T-helper 1 cell (primary cell): ENCODE results near the gene ANOS1.
"Not testable (repeated sequence)": the region's sequence is repeated elsewhere in the genome, so short reads cannot be mapped to it uniquely, and the experiment has no call there.

Experiments used
- DNase-seq, 5 donors: peaks; one replicate each; pipeline ENCODE4 v3.0.0-alpha.2; 2012 to 2020
- total RNA-seq, 4 donors: gene quantifications; one replicate each; lab custom pipeline; 2026; lab: John Stamatoyannopoulos, UW

The ANOS1 gene
- total RNA-seq = 0 to 0.15 (median 0) reads per million in 4 donors

DNA sequence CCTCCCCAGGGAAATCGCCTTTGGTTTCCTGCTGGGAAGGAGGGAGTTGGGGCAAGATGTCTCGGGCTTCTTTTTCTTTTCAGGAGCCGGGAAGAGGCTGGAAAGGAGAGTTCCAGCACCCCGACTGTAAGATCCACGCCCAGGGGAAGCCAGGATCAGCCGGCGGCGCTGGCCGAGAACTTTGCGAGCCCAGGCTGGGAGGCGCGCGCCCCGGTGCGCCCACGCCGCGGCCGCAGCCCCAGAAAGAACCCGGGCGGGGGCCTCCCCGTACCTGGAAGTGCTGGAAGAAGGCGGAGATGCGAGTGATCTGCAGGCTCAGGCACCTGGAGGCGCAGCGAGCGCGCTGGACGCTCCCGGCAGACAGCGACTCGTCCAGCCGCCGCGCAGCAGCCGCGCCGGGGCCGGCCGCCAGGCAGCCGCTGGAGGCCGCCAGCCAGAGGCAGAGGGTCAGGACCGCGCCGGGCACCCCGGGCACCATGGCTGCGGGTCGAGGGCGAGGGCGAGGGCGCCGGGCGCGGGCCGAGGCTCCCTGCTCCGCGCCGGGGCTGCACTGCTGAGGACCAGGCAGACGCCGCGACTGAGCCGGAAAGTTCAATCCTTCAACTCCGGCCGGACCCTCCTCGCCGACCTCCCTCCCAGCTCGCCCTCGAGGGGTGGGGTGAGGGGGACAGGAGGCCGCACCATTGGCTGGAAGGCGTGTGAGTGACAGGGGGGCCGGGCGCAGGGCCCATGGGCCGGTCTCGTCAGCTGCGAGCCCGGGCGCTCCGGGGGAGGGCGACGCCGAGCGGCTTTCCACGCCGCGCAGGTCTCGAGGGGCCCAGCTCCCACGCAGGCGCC is at the start of gene ANOS1:
Gene ANOS1 (minus strand): TSS at position 579 of the 837 bp plus-strand sequence. CDS start 101 bp downstream, at position 478.
- no peak for DNase-seq

DNA sequence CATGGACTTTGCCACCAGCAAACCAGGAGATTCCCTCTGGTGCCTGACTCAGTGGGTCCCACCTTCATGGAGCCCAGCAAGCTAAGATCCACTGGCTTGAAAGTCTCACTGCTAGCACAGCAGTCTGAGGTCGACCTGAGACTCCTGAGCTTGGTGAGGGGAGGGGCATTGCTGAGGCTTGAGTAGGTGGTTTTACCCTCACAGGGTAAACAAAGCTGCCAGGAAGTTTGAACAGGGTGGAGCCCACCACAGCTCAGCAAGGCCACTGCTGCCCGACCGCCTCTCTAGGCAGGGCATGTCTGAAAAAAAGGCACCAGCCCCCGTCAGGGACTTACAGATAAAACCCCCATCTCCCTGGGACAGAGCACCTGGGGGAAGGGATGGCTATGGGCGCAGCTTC is 41.2 kb upstream of the ANOS1 start:
- DNase-seq = no peak

DNA sequence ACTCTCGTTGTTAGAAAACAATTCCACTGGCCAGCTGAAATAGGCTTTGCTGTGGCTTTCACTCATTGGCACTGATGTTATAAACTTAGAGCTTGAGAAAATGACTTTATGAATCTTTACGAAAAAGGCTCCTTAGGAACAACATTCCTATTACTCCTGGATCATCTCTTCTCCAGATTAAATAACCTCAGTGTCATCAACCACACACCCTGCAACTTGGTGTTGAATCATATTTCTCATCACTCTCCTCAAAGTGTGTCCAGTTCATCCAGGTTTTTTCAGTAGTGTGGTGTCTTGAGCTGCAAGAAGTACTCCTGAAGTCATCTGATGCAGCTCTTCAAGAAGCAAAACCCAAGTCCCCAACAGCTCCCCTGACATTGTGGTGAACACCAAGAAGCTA is 28.1 kb upstream of the ANOS1 start:
- DNase-seq = no peak

DNA sequence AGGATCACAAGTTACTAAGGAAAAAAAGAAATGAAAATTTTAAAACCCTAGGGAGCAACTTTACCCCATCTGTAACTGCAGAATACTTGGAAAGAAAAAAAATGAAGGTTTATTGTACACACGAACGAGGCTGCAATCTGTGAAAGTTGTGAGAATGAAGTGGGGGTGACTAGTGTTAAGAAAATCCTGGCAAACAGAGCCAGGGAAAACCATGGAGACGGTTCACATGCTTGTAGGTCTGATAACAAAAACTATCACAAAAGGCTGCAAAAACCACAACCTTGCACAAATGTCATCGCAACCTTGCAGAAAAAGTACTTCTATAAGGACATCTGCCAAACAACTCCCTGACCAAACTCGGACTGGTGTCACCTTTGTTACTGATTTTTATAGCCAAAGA is 26.8 kb upstream of the ANOS1 start:
- DNase-seq = not testable (repeated sequence)

DNA sequence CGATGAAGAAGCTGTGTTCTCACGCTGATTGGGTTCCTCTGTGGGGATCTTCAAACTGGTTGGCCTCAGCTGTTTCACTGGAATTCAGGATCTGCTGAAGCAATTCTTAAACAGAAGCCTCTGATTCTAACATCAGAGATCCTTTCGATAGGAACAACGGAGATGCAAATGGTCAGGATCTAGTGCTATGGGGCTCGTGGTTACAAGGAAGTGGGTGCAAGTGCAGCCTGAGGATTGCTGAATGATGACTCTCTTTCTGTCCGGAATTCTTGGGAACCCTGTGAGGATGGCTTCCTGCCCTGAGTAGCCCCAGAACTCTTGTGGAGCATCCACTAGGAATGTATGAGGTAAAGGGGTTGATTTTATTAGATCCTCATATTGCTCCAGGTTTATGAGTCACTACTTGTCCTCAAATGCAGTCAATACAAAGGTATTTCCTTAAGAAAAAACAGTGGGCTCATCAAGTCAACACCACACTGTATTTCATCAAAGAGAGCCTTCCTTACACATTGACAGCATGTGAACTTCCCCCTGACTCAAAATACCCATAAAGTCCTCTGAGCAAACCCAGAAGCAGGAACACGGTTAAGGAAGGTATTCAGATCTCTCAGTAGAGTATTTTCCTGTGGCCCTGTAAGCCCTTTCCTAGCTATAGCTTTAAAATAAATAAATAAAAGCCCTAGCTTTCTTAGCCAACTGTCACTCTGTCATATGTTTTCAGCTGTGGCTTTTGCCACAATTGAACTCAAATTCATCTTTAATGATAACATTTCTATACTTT is 25.9 kb upstream of the ANOS1 start:
- DNase-seq = not testable (repeated sequence)

DNA sequence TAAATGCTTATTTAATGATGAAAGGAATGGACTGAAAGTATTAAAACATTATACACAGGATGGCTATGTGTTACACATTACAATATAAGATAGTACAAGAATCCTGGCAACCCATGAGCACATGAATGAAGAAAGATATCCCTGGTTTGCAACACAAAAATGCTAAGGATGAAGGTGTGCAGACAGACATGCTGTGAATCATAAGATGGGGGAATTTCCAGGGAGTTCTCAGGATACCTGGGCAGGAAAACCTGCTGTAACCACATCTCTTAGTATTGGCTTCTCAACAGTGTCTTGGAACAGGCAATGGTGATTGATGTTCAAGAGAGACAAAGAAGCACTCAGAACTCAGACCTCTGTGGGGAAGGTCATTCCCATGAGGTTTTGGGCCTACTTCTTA is 23.9 kb upstream of the ANOS1 start:
- DNase-seq = no peak

DNA sequence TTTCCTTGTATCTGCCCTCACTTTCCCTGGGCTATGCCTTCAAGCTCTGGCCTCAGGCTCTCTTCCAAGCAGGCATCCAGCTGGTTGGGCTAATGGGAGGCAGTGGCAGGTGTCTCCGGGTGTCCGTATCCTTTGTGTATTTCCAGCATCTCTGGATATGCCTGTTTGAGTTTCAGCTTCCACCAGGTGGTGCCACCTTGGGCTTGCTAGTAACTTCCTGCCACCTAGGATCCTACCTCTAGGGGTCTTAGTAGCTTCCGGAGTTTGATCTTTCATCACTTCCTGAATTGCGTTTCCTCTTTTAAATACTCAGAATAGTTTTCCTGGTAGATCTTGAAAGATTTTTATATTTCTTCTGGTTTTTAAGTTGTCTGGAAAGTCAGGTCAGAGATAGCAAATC is 23.2 kb upstream of the ANOS1 start:
- DNase-seq = no peak

DNA sequence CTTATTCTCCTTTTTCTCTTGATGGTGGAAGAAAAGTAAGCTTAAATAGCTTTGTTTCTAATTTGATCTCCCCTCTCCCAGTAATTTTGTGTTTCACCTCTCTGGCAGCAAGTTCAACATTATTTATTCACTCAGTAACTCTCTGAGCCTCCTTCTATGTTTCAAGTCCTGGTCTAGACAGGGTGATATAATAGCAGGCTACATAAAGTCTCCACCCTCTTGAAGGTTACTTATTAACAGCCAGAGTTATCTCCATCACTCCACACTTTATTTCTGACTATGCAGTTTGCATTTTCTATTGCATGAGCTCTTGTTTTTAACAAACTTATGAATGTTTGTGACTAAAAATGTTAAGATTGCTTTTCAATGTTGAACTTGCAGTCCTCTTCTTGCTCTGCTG is 17.8 kb upstream of the ANOS1 start:
- no peak for DNase-seq

- peak in 1 of 5 donors; percentile 12 for DNase-seq
Observed at GRCh38 chrX:8748855-8749254, 16.9 kb upstream of the ANOS1 start.

- peak; percentile 9 to 52 (median 34) for DNase-seq
Observed at GRCh38 chrX:8743126-8743732, 11.3 kb upstream of the ANOS1 start.

GRCh38 chrX:8741981-8742380 is 10.0 kb upstream of the ANOS1 start:
- DNase-seq = no peak

DNA sequence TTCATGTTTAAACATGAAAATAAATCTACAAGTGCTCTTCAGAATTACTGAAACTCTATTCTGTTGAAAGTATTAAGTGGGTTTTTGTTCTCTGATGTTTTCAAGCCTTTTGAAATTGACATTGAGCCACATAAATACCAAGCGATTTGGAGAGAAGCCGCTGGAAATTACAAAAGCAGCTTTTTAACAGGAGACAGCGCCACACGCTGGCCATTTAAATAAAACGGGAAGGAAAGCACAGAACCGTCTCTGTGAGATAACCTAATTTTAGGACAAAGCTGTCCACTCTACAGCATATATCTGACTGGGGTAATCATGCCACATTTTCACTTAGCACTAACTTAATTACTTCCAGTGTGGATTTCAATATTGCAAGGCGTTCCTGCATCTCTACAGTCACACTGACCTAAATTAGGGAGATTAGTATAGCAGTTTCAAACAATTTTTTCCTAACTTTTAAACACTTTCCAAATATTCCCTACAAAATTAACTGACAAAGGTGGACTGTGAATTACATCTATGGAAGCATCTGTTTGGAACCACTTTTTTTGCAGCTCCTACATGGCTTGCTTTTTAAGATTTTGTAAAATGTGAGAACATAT is 6.8 kb upstream of the ANOS1 start:
- DNase-seq = peak in 2 of 5 donors; percentile 5 to 11

DNA sequence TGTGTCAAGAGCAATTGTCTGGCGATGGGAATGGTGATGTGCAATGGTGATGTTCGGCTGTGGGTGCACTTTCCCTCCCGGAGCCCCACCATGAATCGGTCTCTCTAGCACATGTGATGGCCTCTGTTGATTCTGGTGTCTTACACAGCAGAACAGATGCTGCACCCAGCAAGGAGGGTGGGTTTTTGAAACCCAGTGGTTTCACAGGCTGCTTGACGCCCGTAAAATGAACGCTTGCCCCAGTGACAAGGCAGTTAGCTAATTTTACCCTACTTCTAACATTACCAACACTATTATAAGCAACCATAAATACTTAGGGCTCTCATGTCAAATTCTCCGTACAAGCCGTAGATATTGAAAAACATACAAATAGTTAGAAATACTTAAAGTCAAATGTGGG is 5.9 kb upstream of the ANOS1 start:
- no peak for DNase-seq

GRCh38 chrX:8730812-8731558 is 952 bp downstream of the ANOS1 start:
- DNase-seq = no peak

DNA sequence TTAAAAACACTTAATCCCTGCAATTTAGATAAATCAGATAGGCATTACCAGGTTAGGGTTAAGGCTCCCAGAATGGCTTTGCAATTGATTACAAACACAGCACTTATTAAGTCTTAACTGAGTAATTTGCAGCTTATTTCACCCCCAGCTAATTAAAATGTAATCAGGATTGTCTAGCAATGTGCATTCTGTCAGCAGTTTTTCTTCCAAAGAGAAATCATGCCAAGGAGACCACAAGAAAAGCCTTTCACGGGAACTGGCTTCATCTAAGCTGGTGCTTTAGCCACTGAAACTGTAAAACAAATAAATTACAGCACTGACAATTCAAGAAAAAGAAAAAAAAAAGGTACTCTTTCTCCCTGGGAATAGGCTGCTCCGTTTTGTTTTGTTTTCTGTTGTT is 2.1 kb downstream of the ANOS1 start:
- DNase-seq = no peak

GRCh38 chrX:8728932-8729535 is 2.9 kb downstream of the ANOS1 start:
- DNase-seq = no peak

- no peak for DNase-seq
Observed at GRCh38 chrX:8726031-8726652, 5.8 kb downstream of the ANOS1 start.

GRCh38 chrX:8724300-8724699 is 7.6 kb downstream of the ANOS1 start:
- DNase-seq = no peak

GRCh38 chrX:8721536-8721935 is 10.4 kb downstream of the ANOS1 start:
- DNase-seq = no peak

DNA sequence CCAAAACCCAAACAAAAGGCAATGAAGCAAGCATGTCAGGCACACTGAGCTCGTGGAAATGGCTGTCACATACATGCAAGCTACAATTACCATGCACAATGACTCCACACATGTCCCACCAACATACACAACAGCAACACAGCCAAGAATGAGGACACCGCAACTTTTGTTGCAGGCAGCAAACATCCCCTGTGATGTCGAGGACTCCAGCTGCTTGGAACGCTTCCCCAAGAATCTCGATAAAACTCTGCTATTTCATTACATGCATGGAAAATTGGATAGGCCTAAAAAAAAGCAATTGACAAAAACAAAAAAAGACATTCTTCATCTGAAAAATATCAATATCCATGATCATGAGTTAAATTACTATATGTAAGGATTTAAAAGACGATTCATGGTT is 11.8 kb downstream of the ANOS1 start:
- DNase-seq = no peak

- no peak for DNase-seq
Observed at GRCh38 chrX:8717354-8717753, 14.6 kb downstream of the ANOS1 start.
